AG09319 (cell line): ENCODE data around the gene RFXAP.

Experiments
- DNase-seq: peaks from one replicate; pipeline ENCODE4 v3.0.0-alpha.2; 2010; ENCODE audit warnings: low read depth; ENCODE audit errors: extremely low read depth
- TF ChIP-seq, protein P1 (sequence below): IDR thresholded peaks from 2 replicates; pipeline ENCODE4 v1.5.1; 2011; ENCODE audit warnings: low read depth, mild to moderate bottlenecking, inconsistent platforms, low read length, moderate library complexity

Gene RFXAP

GRCh38 chr13:36865265-36865664 is 46.2 kb downstream of the RFXAP start:
- TF ChIP-seq, protein P1, sequence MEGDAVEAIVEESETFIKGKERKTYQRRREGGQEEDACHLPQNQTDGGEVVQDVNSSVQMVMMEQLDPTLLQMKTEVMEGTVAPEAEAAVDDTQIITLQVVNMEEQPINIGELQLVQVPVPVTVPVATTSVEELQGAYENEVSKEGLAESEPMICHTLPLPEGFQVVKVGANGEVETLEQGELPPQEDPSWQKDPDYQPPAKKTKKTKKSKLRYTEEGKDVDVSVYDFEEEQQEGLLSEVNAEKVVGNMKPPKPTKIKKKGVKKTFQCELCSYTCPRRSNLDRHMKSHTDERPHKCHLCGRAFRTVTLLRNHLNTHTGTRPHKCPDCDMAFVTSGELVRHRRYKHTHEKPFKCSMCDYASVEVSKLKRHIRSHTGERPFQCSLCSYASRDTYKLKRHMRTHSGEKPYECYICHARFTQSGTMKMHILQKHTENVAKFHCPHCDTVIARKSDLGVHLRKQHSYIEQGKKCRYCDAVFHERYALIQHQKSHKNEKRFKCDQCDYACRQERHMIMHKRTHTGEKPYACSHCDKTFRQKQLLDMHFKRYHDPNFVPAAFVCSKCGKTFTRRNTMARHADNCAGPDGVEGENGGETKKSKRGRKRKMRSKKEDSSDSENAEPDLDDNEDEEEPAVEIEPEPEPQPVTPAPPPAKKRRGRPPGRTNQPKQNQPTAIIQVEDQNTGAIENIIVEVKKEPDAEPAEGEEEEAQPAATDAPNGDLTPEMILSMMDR: no peak
- DNase-seq: no peak

DNA sequence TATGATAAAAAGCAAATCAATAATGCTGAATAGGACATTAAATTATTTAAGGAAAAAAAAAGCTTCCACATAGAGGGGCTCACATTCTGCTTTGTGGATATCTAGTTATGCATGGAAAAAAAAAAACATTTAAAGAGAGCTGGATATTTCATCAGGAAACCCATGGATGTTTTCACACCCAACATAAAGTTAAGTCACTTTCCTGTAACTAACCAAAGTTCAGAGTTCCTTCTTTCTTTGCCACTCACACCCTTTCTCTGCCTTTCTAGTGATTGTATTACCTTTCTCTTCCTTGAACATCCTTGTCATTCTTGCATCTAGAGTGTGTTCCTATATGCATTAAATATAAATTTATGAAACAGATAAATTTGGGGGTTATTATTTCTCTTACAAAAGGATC is 47.2 kb downstream of the RFXAP start:
- DNase-seq: no peak
- TF ChIP-seq, protein P1: no peak

GRCh38 chr13:36870050-36870692 is 51.1 kb downstream of the RFXAP start:
- TF ChIP-seq, protein P1: no peak
- DNase-seq: no peak

GRCh38 chr13:36872621-36873020 is 53.6 kb downstream of the RFXAP start:
- TF ChIP-seq, protein P1: no peak
- DNase-seq: no peak

DNA sequence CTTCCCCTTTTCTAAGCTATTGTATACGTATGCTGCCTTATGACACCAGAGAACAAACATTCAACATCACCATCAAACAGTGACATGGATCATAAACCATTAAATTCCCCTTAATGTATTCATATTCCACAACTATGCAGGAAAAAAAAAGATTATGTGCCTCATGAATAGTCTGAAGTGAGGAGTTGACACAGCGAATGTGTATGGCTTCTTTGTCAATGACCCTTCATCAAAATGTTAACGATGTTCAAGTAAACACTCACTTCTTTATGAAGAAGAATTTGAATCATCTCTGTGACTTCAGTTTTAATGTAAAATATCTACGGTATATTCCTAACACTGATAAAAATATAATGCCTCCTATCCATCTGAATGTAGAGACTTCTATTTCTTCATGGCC is 56.4 kb downstream of the RFXAP start:
- no peak for DNase-seq
- TF ChIP-seq, protein P1: no peak

DNA sequence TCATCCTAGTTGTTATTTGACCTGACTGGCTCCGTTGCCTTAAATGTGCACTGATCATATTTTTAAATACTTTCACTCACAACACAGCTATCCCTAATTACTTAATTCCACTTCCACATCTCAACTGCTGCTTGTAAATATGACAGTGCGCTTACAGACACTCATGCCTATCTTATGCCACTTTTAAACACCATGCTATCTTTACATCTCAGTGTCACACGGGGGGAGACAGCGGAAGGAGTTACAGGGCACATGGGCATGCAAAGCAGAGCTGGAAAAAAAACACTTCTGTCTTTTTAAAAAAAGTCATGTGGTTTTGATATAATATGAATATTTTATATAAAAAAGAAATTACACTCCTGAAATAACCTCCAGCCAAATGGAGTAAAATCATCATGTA is 56.9 kb downstream of the RFXAP start:
- TF ChIP-seq, protein P1: no peak
- DNase-seq: no peak
